NCI-H128 (cell line): ENCODE measurements around the gene CADM1.

Experiments used
- DNase-seq: peaks from one replicate; lab custom pipeline; 2025; ENCODE audit not compliant: unreplicated experiment; lab: John Stamatoyannopoulos, UW

CADM1 gene

GRCh38 chr11:115256397-115257197 lies 247.6 kb downstream of the CADM1 start:
- DNase-seq: peak; percentile 51

GRCh38 chr11:115255006-115255762 lies 249.0 kb downstream of the CADM1 start:
- DNase-seq: no peak

GRCh38 chr11:115251126-115251525 lies 253.1 kb downstream of the CADM1 start:
- DNase-seq: no peak

- no peak for DNase-seq
Observed at GRCh38 chr11:115249061-115249578, 255.1 kb downstream of the CADM1 start.

- DNase-seq: no peak
Observed at GRCh38 chr11:115247953-115248352, 256.3 kb downstream of the CADM1 start.

GRCh38 chr11:115247361-115247760 lies 256.9 kb downstream of the CADM1 start:
- no peak for DNase-seq

- no peak for DNase-seq
Observed at GRCh38 chr11:115244758-115245157, 259.5 kb downstream of the CADM1 start.

GRCh38 chr11:115244296-115244695 lies 259.9 kb downstream of the CADM1 start:
- DNase-seq: no peak

GRCh38 chr11:115242982-115243381 lies 261.2 kb downstream of the CADM1 start:
- no peak for DNase-seq

GRCh38 chr11:115241899-115242298 lies 262.3 kb downstream of the CADM1 start:
- peak; percentile 54 for DNase-seq

GRCh38 chr11:115238791-115239190 lies 265.4 kb downstream of the CADM1 start:
- no peak for DNase-seq

- no peak for DNase-seq
Observed at GRCh38 chr11:115238086-115238485, 266.1 kb downstream of the CADM1 start.

GRCh38 chr11:115237578-115237977 lies 266.6 kb downstream of the CADM1 start:
- no peak for DNase-seq

- DNase-seq: no peak
Observed at GRCh38 chr11:115234794-115235193, 269.4 kb downstream of the CADM1 start.

GRCh38 chr11:115226556-115226955 lies 277.7 kb downstream of the CADM1 start:
- DNase-seq: no peak

GRCh38 chr11:115224551-115224950 lies 279.7 kb downstream of the CADM1 start:
- DNase-seq: no peak

- no peak for DNase-seq
Observed at GRCh38 chr11:115222863-115223530, 281.2 kb downstream of the CADM1 start.

GRCh38 chr11:115222218-115222862 lies 281.9 kb downstream of the CADM1 start:
- DNase-seq: no peak

- no peak for DNase-seq
Observed at GRCh38 chr11:115221461-115222069, 282.6 kb downstream of the CADM1 start.

GRCh38 chr11:115220911-115221310 lies 283.3 kb downstream of the CADM1 start:
- no peak for DNase-seq

GRCh38 chr11:115220423-115220822 lies 283.8 kb downstream of the CADM1 start:
- DNase-seq: no peak
